Keratinocyte (primary cell): Measurements from ENCODE around the gene ZFP90.

Experiments used
- EZH2 ChIP-seq: IDR thresholded peaks from one replicate; pipeline ENCODE4 v1.6.1; 2012; ENCODE audit warnings: inconsistent platforms, mild to moderate bottlenecking, low read length, moderate library complexity
- TF ChIP-seq, protein P1 (sequence below), 3 experiments: IDR thresholded peaks in 1 of 3; conservative IDR thresholded peaks in 1 of 3; optimal IDR thresholded peaks in 1 of 3; 2 replicates in 2 of 3; 3 replicates in 1 of 3; pipeline versions ENCODE3 to v1.5.1; 2011; ENCODE audit warnings: low read length in 3 of 3, mild to moderate bottlenecking in 3 of 3, moderate library complexity in 2 of 3, control low read depth in 1 of 3, inconsistent platforms in 1 of 3; ENCODE audit not compliant: insufficient read depth in 2 of 3; ENCODE audit errors: extremely low read depth in 1 of 3

DNA sequence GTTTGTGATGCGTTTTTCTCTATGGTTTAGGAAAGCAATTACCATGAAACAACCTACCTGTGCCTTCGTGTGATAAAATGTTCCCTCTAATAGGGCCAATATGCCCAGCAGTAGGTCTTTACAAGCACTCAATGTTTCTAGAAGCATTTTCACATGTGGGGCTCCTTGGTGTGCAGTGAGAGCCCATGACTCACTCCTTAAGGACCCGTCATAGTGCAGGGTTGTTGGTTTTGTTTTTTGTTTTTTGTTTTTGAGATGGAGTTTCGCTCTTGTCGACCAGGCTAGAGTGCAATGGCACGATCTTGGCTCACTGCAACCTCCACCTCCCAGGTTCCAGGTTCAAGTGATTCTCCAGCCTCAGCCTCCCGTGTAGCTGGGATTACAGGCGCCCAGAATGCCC is 31.1 kb upstream of the ZFP90 start:
- no peak for TF ChIP-seq EZH2
- TF ChIP-seq, protein P1, sequence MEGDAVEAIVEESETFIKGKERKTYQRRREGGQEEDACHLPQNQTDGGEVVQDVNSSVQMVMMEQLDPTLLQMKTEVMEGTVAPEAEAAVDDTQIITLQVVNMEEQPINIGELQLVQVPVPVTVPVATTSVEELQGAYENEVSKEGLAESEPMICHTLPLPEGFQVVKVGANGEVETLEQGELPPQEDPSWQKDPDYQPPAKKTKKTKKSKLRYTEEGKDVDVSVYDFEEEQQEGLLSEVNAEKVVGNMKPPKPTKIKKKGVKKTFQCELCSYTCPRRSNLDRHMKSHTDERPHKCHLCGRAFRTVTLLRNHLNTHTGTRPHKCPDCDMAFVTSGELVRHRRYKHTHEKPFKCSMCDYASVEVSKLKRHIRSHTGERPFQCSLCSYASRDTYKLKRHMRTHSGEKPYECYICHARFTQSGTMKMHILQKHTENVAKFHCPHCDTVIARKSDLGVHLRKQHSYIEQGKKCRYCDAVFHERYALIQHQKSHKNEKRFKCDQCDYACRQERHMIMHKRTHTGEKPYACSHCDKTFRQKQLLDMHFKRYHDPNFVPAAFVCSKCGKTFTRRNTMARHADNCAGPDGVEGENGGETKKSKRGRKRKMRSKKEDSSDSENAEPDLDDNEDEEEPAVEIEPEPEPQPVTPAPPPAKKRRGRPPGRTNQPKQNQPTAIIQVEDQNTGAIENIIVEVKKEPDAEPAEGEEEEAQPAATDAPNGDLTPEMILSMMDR (optimal IDR thresholded peaks at IDR 0.05 in 1 of 3, IDR thresholded peaks at IDR 0.05 in 1 of 3, conservative IDR thresholded peaks at IDR 0.05 in 1 of 3; ENCODE audit: extremely low read depth in 1 of 3, insufficient read depth in 2 of 3, low read length in 3 of 3) = no peak
